Mucosa of descending colon (tissue), 3 donors: ENCODE results near the gene ATP5IF1. TPM values are rescaled to one million over a fixed set of nuclear protein-coding genes. Genes with fewer than 3 reads are reported as not detected.

Source experiments
- ATAC-seq: fragments of 200-7000 bp; cut with Tn5 transposase; one replicate; pipeline ENCODE4 v1.9.1; 2020; ENCODE audit warnings: mild to moderate bottlenecking, moderate library complexity
- DNase-seq, 3 donors: peaks; one replicate each; pipeline ENCODE4 v3.0.0-alpha.2; 2020
- H3K36me3 ChIP-seq: fragments of 200-600 bp; one replicate; pipeline ENCODE4 v1.8.0; 2021; ENCODE audit warnings: low read depth, mild to moderate bottlenecking
- H3K4me1 ChIP-seq: fragments of 200-600 bp; one replicate; pipeline ENCODE4 v1.8.0; 2021; ENCODE audit warnings: low read depth, mild to moderate bottlenecking
- H3K4me3 ChIP-seq: fragments of 200-600 bp; one replicate; pipeline ENCODE4 v1.8.0; 2021; ENCODE audit warnings: mild to moderate bottlenecking
- H3K9me3 ChIP-seq: fragments of 200-600 bp; one replicate; pipeline ENCODE4 v1.8.0; 2021; ENCODE audit warnings: mild to moderate bottlenecking
- intact Hi-C, 2 donors: fragments of 100-400 bp; cut with DNase I in 1 of 2; cut with micrococcal nuclease in 1 of 2; formaldehyde crosslinking; loops; one replicate each; pipeline versions ENCODE4 v1.11.0 to v1.11.1; 2022; cut with DNase I, micrococcal nuclease
- total RNA-seq, 3 donors: library from RNA; stranded (reverse); fragmentation: NEBNext Ultra II Directional in 2 of 3; extraction: Animal tissue kit (Norgen Biotek cat#: 25700) in 2 of 3; gene quantifications; one replicate each; pipeline versions ENCODE4 v1.2.1 to v1.2.4, GENCODE V29; 2021 to 2023
- TF ChIP-seq, protein P1 (sequence below): fragments of 200-600 bp; IDR thresholded peaks from one replicate; pipeline ENCODE4 v1.8.0; 2022; ENCODE audit warnings: antibody characterized with exemption, mild to moderate bottlenecking
- donor health status: DM: no; HTN: no; CAD: no; lungs with moderate emphysema.
- donor health status: DM: no; HTN: no; CAD: no.
- donor health status: DM: no; HTN: yes; CAD: no.

ATP5IF1 gene
- total RNA-seq, 3 donors from 2014 or later = 130 to 266 (median 235) TPM

DNA sequence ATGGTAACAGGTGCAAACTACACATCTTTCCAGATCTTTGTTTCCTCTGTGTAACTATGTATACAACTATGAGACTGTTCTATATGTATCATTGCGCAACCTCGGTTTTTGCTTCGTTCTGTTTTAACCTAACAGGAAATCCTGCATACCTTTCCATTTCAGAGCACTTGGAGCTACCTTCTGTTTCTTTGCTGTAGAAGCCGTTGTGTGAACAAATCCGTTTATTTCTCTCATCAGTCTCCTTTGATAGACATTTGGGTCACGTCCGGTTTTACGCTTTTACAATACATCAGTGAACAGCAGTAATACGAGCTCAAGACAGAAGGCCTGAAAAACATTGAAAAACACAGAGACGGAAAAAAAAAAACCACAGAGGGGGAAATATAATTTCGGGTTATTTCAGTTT lies 10.5 kb downstream of the ATP5IF1 start:
- peaks cover 2% of the 10 kb centered on the region for H3K9me3 ChIP-seq
- H3K4me1 ChIP-seq = peaks cover 56% of the 10 kb centered on the region
- H3K36me3 ChIP-seq = peaks cover 3% of the 10 kb centered on the region
- intact Hi-C loops = no loop called here
- peak overlapping the region; percentile 46 for H3K4me3 ChIP-seq
- TF ChIP-seq, protein P1, sequence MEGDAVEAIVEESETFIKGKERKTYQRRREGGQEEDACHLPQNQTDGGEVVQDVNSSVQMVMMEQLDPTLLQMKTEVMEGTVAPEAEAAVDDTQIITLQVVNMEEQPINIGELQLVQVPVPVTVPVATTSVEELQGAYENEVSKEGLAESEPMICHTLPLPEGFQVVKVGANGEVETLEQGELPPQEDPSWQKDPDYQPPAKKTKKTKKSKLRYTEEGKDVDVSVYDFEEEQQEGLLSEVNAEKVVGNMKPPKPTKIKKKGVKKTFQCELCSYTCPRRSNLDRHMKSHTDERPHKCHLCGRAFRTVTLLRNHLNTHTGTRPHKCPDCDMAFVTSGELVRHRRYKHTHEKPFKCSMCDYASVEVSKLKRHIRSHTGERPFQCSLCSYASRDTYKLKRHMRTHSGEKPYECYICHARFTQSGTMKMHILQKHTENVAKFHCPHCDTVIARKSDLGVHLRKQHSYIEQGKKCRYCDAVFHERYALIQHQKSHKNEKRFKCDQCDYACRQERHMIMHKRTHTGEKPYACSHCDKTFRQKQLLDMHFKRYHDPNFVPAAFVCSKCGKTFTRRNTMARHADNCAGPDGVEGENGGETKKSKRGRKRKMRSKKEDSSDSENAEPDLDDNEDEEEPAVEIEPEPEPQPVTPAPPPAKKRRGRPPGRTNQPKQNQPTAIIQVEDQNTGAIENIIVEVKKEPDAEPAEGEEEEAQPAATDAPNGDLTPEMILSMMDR = no peak
- ATAC-seq (peak; percentile 37), DNase-seq (peak in 1 of 3 donors; percentile 66)

DNA sequence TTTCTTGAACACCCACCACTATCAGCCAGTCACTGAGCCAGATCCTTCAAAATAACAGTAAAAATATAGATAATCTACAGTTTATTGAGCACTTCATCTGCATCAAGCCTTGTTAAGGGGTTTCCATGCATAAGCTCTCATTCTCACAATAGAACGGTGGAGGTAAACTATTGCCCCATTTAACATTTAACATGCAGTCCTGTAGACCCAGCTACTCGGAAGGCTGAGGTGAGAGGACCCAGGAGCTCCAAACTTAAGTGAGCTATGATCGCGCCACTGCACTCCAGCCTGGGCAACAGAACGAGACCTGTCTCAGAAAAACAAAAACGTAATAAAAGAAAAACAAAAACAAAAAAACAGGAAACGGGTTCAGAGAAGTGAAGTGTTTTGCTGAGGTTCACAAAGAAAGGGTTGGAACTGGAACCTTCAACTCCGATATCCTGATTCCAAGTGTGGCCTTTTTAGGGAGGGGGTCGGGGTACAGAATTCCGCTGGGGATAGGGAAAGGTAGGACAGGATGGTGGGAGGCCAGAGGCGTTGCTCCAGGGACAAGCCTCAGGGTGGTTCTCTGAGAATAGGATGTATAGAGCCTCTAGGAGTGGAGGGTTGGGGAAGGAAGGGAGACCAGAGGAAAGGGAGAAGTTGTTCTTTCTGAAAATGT lies 11.8 kb downstream of the ATP5IF1 start:
- Histone ChIP-seq H3K4me1 (peaks cover 52% of the 10 kb centered on the region), H3K36me3 (peaks cover 3% of the 10 kb centered on the region), H3K9me3 (peaks cover 2% of the 10 kb centered on the region), H3K4me3 (no peak overlapping the region)
- ATAC-seq = no peak
- TF ChIP-seq, protein P1 = no peak
- intact Hi-C loops = no loop called here
- no peak for DNase-seq

DNA sequence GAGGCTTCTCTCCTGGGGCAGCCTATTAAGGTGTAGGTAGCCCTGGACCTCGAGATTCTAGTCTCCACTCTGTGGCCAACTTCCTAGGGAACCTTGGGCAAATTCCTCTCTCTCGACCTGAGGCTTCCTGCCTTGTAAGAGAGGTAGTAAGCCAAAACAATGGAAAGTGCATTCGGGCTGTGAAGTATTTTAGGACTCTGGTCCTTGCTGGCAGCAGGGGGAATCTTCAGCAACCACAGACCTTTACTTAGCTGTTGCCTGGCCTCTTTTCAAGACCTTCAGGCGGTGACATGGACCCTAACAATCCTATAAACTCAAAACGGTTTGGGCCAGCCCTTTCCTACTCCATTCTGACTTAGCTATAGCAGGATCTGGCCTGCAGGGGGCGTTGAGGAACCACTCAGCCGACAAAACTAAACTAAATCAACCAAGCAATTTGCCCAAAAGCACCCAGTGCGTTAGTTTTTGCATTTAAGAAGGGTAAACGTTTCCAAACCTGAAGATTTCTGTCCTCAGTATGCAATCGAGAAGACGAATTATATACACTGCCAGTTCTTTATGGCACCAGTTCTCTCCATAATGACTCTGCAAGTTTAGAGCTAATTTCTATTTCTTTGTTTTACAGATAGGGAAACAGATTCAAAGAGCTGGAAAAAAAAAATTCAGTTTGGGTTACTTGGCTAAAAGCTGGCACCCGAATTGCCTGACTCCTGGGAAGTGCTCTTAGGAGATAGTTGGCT lies 12.5 kb downstream of the ATP5IF1 start:
- peaks cover 2% of the 10 kb centered on the region for H3K9me3 ChIP-seq
- H3K36me3 ChIP-seq = peaks cover 3% of the 10 kb centered on the region
- peak; percentile 63 for ATAC-seq
- DNase-seq = peak; percentile 78 to 92 (median 85)
- peaks cover 45% of the 10 kb centered on the region for H3K4me1 ChIP-seq
- intact Hi-C loops = no loop called here
- TF ChIP-seq, protein P1 = peak; percentile 74
- peak overlapping the region; percentile 4 for H3K4me3 ChIP-seq

DNA sequence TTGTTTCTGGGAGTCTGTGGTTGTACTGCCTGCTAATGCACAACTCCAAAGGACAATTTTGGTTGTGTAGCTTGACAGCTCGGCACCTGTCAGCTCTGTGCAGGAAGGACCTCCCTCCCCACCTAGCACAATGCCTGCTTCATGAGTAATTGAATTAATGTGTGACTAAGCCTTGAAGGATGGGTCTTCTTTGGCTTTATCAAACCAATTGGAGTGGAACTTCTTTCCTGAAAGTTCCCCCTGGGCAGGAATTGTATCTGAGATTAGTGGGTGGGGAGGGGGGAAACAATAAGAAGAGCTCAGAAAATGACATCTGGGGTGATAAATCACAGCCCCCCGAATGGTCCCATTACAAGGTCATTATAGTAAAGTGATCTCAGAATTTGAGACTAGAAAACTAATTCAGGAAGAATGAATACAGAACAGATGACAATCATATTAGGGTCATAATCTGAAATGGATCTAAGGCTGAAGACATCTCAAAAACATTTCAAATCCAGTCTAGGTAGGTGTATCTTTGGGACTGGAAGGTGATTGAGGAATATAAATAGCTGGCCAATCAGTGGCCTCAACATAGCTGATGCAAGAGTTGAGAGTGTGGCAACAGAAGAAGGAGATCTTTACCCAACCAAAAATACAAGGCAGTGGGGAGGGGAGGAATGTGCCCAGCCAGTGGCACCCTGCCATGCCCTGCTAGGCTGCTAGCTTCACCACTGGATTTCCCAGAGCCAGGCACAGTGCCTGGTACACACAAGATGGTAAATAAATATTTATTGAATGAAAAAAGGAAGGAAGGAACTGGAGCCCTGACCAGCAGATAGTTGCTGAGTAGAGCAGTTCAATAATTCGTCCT lies 13.3 kb downstream of the ATP5IF1 start:
- intact Hi-C loops = no loop called here
- ATAC-seq (peak; percentile 20), DNase-seq (peak in 1 of 3 donors; percentile 35)
- H3K4me1 ChIP-seq = peaks cover 39% of the 10 kb centered on the region
- no peak overlapping the region for H3K4me3 ChIP-seq
- H3K9me3 ChIP-seq = peaks cover 2% of the 10 kb centered on the region
- H3K36me3 ChIP-seq = peaks cover 3% of the 10 kb centered on the region
- TF ChIP-seq, protein P1 = no peak

DNA sequence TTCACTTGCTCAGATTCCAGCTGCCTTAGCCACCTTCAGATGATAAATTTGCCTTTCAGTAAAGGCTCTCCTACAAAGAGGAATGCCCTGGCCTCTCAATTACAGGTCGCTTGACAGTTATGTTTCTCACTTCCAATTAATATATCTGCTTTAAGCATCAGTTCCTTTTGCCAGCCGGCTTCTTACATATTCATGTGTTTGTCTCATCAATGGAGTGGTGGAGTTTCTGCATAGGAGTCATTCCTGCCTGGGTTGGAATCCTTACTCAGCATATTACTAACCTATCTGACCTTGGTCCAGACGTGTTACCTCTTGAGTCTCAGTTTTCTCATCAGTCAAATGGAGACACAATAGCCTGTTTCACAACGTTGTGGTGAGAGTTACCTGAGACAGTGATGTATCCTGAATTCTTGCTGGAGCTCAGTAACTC lies 14.0 kb downstream of the ATP5IF1 start:
- peaks cover 3% of the 10 kb centered on the region for H3K36me3 ChIP-seq
- intact Hi-C loops = no loop called here
- no peak for ATAC-seq

More for the DNA sequence above, 14.0 kb downstream of the ATP5IF1 start:
- TF ChIP-seq, protein P1 = no peak
- Histone ChIP-seq H3K9me3 (peaks cover 2% of the 10 kb centered on the region), H3K4me3 (no peak overlapping the region), H3K4me1 (peaks cover 36% of the 10 kb centered on the region)
- no peak for DNase-seq
